GM21367 (cell line): ENCODE measurements around the gene ANKRD11.

ENCODE experiments used
- ATAC-seq: cut with Tn5 transposase; IDR thresholded peaks from one replicate; pipeline ENCODE4 v1.9.1; 2021; ENCODE audit not compliant: unreplicated experiment

The ANKRD11 gene

GRCh38 chr16:89354325-89354724 lies 136.0 kb downstream of the ANKRD11 start:
- ATAC-seq, result no peak

- no peak for ATAC-seq
Measured at GRCh38 chr16:89352091-89352681, 138.2 kb downstream of the ANKRD11 start.

DNA sequence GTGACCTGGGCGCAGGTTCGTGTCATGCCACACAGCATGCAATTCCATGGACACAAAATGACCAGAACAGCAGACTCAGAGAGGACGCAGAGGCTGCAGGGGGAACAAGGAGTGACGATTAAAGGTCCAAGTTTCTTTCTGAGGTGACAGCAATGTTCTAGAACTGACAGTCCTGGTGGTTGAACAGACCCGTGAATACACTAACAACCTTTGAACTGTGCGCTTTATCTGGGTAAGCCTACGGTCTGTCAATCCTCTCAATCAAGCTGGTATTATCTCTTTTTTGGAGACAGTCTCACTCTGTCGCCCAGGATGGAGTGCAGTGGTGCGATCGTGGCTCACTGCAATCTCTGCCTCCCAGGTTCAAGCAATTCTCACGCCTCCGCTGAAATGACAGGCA lies 138.7 kb downstream of the ANKRD11 start:
- no peak for ATAC-seq

GRCh38 chr16:89350701-89351380 lies 139.5 kb downstream of the ANKRD11 start:
- no peak for ATAC-seq

DNA sequence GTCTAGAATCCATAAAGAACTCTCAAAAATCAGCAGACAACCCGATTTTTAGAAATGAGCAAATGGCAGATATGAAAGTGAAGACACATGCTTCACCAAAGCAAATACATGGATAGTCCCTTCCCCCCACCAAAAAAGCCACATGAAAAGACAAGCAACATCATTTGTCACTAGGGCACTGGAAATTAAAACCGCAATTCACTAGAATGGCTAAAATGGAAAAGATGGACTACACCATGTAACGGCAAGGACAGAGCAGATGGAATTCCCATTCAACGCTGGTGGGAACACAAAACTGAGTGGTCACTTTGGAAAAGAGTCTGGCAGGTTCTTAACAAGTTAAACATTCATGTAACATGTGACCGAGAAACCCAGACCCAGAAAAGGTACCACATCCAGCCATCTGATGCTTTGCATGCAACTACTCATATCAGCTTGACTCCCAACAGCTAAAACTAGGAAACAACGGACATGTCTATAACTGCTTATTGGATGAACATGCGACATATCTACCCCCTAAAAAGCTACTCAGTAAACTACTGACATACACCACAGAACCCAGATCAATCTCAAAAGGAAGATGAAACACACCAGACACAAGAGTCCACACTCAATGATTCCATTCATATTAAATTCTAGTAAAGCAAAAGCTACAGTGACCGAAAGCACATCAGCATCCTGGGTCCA lies 140.3 kb downstream of the ANKRD11 start:
- ATAC-seq, result no peak

- no peak for ATAC-seq
Measured at GRCh38 chr16:89347807-89348206, 142.6 kb downstream of the ANKRD11 start.

DNA sequence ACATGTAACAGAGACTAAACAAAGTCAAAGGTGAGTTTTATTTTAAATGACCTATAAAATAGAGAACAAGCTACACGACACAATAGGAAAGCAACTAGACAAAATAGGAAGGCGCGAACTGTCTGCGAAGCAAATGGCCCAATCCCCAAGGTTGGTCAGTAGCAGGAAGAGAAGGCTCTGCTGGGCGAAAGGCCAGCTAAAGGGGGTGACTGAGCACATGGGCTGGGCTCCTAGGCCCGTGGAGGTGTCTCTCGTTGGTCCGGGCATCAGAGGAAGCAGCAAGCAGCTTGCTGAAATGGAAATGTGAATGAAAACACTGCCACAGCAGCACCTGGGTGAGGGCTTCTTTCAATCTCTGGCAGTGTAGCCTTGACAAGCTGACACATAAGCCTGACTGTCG lies 143.5 kb downstream of the ANKRD11 start:
- ATAC-seq, result no peak

GRCh38 chr16:89345642-89346150 lies 144.7 kb downstream of the ANKRD11 start:
- ATAC-seq, result no peak

DNA sequence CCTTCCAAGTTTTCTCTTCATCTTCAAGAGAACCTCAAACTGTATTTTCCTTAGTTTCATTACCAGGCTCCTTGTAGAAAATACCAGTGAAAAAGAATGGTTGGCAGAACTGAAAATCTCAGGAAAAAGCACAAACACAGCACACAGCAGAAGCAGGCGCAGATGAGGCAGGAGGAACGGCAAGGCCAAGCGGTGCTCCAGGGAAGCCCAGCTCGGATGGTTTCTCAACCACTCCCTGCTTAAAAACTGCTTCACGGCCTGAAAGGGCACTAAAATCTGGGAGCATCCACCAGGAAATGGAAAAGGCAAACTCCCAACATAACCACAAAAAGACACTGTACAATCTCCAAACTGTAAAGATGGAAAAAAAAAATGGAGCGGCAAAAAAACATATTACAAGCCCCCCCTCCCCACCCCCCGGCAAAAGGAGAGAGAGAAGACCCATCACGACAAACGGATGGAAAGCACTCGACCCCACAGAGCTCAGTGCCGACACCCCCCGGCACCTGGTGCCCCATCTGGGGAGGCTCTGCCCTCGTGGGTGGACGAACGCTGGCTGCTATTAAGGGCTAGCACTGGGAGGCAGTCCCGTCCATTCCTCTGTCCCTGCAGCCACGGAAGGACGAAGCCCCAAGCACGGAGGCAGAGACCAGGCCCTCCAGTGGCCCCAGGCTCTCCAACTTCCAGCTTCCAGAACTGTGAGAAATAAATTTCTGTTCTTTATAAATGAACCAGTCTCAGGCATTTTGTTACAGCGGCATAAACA lies 145.3 kb downstream of the ANKRD11 start:
- no peak for ATAC-seq

DNA sequence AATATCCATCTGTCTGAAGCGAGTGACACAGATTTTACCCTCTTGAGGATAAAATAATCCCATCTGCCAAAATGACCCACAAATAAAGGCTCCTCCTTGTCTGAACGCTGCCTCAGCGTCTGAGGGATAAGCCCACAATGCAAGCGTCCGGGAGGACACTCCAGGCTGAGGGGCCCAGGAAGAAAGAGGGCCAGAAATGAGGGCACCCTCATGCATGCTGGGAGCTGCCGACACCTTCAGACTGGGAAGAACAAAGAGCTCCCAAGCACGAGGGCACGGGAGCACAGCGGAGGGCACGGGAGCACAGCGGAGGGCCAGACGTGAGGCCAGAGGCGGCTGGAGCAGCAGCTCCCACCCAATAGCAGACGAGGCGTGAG lies 145.9 kb downstream of the ANKRD11 start:
- ATAC-seq, result no peak

GRCh38 chr16:89343501-89344457 lies 146.6 kb downstream of the ANKRD11 start:
- ATAC-seq, result no peak

GRCh38 chr16:89341697-89342694 lies 148.4 kb downstream of the ANKRD11 start:
- no peak for ATAC-seq

- ATAC-seq, result no peak
Measured at GRCh38 chr16:89341279-89341678, 149.1 kb downstream of the ANKRD11 start.

DNA sequence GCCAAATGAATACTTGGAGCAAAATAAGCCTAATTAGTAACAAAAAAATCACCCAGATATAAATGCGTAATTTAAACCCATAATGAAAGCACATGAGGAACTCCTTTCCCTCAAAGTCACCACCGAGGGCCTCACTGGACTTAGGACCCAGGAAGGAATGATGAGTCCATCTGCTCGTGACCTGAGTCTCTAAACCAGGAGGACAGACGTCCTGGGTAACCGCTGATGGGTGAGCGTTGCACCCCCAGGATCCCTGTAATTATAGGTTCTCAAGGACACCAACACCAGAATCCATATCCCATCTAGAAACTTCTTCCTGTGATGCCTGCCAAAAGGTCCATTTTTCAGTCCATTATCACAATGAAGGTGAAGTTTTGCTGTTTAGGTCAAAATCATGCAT lies 151.5 kb downstream of the ANKRD11 start:
- no peak for ATAC-seq

- no peak for ATAC-seq
Measured at GRCh38 chr16:89337965-89338364, 152.4 kb downstream of the ANKRD11 start.

DNA sequence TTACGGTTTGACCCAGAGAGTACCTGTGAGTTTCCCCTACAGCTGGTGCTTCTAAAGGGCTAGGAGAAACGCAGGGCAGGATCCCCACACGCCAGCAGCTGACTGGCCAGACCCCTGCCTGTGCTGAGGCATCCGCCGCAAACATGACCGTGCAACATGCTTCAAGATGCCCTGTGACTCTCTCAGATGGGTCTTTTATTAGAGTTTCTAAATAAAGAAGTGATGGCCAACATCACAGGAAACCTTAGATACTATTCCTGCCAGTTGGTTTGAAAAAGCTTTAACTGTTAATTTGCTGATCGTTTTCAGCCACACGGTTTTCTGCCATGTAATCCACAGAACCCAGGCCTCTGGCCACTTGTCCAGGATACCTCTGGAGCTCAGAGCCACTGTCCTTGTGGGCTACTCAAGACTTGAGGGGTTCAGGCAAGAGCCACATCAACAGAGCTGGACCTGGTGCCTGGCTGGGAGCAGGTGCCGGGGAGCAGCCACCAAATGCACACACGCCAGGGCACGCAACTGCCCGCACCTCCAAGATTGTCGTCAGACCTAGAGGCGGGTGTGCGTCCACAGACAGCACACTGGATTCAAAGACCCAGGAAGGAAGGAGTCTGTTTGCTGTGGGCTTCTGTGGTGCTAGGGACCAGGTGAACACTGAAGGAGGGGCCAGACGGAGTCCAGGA lies 154.4 kb downstream of the ANKRD11 start:
- no peak for ATAC-seq

DNA sequence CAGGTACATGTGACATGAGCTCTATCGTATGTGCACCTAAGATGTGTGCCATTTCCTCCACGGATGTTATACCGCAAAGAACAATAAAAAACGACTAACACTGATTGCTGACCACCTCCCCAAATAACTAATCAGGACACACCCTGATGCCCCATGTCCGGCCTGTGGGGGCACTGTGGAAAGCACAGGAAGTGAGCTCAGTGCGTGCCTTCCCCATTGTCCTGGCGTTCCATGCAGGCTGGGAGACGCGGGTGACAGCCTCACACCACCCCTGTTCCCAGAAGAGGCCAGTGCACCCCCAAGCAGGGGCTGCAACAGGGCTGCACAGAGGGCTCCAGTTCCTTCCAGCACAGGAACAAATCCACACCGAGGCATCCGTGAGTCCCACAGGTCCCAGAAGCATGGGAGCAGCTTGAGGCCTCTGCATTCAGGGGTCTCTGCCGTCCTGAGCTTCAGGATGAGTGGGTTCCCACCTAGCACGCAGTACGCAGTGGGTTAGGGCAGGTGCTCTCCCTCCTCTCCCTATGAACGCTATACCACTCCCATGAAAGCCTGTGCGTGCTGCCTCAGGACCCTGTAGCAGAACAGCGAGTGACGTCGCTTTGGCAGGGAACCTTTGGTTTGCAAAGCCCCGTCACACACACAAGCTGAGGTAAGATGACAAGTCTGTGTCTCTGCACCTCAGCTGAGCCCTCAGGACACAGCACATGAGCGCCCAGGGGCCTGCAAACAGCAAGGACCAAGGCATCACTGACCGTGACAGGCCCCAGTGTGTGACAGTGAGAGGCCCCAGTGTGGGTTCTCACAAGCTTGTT lies 155.2 kb downstream of the ANKRD11 start:
- no peak for ATAC-seq

GRCh38 chr16:89334461-89334860 lies 155.9 kb downstream of the ANKRD11 start:
- no peak for ATAC-seq
